NCI-H146 treated with DMSO at 0.1 percent for 48 hours (cell line): ENCODE measurements around the gene FHIP1B.
A peak's percentile ranks its signal among the peaks of the same experiment; 100 is the strongest.
"Not testable (repeated sequence)": the region's sequence is repeated elsewhere in the genome, so short reads cannot be mapped to it uniquely, and the experiment has no call there.

ENCODE experiments used
- DNase-seq: peaks from one replicate; lab custom pipeline; 2025; ENCODE audit not compliant: unreplicated experiment; lab: John Stamatoyannopoulos, UW

Gene FHIP1B

DNA sequence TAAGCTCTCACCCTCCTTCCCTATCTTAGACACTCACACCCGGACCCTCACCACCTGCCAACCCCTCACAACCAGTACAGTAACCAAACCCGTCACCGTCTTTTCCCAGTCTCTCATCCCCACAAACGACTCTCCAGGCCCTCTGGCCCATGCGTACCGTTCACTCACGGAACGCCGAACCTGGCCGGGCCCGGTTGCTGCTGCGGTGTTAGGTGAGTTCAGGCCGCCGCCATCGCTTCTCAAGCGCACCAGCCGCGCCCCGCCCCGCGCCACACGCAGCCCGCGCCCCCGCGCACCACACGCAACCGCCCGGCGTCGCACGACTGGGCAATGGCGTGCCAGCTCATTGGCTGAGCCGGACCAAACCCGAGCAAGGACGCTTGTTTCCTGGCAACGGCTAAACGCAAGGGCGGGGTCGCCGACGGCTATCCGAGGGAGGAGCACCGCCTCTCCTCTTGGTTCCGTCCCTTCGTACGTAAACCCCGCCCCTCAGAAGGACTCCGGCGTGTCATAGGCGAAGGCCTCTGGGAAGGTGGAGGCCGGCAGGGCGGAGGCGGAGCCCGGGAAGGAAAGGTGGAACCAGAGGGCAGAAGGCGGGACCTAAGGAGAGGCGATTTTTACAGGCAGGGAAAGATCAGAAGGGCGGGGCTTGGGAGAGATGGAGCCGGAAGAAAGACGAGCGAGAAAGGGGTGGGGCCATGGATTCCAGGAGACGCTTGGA is at the start of gene FHIP1B:
Gene FHIP1B, minus strand, starts transcription at position 250 of the 721 bp plus-strand sequence. CDS start 10,120 bp downstream, outside the sequence.
- peak; percentile 100 for DNase-seq

- no peak for DNase-seq
Observed at GRCh38 chr11:6283453-6284023, 49.1 kb upstream of the FHIP1B start.

- not testable (repeated sequence) for DNase-seq
Observed at GRCh38 chr11:6280809-6281208, 46.4 kb upstream of the FHIP1B start.

DNA sequence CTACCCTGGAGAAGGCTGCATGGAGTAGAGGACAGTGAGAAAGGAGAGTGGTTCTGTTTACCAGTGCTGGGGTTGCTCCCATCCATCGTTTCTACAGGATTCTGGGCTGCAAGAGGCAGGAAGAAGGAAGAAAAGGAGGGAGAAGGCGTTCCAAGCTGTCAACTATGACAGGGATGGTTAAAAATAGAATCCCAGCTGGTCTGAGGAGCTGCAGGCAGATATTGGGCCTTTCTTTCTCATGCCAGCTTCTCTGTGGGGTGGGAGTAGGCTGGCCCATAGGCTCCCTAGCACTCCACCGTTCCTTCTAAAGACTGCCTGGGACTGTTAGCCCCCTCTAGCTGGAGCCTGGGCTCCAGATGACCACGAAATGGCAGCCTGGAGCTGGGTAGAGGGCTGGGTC is 38.8 kb upstream of the FHIP1B start:
- DNase-seq = no peak

DNA sequence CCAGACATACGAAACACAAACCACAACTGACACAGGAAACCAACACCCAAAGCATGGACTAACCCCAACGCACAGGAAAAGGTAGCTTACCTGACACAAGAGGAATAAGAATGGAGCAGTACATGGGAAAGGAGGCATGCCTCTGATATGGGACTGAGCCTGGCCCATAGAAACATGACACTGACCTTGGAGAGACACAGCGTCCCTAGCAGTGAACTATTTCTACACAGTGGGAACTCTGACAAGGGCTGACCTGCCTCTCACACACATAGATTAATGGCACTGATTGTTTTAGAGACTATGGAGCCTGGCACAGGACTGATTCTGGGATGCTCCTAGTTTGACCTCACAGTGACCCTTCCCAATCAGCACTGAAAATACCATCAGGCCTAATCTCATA is 37.2 kb upstream of the FHIP1B start:
- no peak for DNase-seq

DNA sequence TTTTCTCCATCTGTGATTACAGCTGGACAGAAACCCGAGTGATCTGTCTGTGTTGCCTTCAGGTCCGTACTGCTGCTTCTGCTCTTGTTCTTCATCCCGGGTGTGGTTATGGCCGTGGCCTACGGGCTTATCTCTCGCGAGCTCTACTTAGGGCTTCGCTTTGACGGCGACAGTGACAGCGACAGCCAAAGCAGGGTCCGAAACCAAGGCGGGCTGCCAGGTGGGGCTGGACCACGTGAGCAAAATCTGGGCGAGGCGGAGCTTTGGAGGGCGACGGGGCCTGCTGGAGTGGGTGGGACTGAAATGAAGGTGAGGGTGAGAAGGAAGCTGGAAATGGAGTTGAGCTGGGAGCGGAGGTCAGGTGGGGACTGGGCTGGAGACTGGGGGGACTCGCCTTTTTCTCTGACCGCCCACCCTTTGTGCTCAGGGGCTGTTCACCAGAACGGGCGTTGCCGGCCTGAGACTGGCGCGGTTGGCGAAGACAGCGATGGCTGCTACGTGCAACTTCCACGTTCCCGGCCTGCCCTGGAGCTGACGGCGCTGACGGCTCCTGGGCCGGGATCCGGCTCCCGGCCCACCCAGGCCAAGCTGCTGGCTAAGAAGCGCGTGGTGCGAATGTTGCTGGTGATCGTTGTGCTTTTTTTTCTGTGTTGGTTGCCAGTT is 36.3 kb upstream of the FHIP1B start:
- DNase-seq = no peak

DNA sequence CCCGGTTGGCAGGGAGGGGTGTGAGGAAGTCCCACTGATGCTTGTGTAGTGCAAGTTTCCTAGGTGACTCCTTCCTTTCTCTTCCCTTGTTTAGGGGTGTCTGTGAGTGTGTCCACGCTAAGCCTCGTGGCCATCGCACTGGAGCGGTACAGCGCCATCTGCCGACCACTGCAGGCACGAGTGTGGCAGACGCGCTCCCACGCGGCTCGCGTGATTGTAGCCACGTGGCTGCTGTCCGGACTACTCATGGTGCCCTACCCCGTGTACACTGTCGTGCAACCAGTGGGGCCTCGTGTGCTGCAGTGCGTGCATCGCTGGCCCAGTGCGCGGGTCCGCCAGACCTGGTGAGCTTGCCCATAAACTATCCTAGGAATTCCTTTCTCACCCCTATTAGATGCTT is 35.6 kb upstream of the FHIP1B start:
- no peak for DNase-seq

GRCh38 chr11:6268820-6269219 is 34.4 kb upstream of the FHIP1B start:
- DNase-seq = no peak

DNA sequence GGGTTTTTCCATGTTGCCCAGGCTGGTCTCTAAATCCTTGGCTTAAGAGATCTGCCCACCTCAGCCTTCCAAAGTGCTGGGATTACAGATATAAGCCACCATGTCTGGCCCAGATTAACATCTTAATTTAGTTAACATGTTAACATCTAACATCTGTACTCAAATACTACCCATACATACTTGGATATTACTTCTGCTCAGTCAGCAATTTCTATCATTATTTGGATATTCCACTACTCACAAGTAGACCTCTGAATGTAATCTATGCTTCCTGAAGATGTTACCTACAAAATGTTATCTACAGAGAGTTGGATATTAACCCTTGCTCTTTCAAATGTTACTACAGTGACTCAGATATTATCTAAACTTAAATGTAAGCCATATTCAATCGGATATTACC is 29.2 kb upstream of the FHIP1B start:
- DNase-seq = no peak

DNA sequence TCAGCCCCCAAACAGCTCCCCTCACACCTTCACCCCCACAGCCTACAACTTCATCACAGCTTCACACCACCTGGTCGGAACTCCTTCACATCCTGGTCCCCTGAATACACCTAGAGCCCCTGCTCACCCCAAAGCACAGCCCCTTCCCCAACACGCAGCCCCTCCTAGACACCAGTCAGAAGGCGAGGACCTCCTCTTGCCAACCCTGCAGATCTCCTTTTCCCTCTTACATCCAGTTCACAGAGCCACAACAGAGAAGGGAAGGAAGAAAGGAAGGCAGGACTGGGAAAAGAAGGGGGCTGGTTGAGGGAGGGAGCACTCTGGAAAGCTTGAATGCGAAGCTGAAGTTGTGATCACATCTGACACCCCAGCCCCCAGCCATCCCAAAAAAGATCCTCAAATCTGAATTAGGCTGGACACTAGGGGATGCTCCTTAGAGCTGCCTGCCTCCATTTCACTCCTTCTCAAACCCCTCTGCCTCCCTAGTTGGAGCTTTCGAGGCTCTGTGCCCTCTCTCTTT is 25.8 kb upstream of the FHIP1B start:
- peak; percentile 2 for DNase-seq

DNA sequence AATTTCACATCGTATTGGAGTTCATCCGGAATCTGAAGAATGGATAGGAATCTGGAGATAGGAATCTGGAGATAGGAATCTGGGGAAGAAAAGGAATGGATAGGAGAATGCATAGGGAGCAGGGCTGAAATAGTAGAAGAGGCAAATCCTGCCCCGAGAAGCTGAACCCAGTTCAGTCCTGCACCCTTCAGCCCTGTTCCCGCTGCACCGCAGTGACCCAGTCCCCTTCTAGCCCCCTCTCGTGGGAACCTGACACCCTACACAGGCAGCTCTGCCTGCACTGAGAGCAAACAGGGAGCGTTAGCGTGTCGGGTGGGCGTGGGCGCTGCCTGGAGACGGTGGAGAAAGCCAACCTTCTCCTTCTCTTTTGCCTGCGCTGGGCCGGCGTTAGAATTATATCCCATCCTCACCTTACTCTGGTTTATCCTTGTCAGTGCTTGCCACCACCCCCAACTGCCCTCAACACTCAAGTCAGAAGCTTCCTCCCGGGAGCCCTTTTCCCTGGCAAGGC is 24.2 kb upstream of the FHIP1B start:
- DNase-seq = peak; percentile 44

DNA sequence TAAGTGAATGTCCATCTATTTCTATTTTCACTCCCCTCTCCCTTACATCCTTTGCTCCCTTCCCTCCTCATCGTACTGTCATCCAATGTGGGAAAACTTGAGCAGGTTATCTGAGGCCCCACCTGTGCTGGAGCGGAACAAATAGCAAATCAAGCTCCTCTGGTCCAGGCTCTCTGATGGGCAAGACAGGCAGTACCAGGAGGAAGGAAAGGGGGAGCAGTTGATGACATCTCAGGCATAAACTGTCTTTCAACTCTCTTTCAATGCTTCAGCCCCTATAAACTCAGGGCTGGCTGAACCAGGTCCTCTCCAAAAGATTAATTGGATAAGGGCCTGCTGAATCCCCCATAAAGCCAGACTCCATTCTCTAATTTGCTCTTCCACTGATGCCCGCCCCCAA is 23.7 kb upstream of the FHIP1B start:
- DNase-seq = no peak

DNA sequence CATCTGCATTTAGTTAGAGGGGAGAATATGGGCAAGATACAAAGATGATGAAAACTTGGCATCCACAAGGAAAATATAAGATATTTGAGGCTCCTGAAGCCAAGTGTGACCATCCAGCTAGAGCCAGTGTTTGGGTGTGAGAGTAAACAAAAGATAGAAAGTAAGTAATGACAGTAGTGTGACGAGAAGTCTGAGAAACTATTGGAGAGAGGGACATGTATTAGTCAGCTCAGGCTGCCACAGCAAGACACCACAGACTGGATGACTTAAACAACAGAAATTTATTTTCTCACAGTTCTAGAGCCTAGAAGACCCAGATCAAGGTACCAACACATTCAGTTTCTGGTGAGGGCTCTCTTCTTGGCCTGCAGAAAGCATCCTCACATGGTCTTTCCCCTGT is 18.8 kb upstream of the FHIP1B start:
- DNase-seq = no peak

DNA sequence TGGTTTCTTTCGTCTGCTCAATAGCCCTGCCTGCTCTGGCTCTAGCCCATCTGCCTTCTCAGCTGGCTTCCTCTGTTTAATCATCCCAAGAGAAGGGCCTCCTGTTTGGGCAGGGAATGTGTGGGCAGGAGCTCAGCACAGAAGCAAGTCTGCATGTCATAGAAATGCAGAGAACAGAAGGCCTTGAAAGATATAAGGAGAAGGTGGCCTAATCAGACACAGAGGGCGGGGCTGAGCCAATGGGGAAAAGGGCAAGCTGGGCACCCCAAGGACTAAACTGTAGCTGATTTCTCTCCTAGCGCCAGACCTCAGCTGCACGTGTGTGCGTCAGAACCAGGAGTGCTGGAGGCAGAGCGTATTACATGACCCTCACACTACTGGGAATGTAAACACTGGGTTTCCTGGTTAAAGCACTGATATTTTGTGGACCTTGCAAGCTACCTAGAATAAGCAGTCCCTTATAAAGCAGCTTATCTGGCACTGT is 17.6 kb upstream of the FHIP1B start:
- no peak for DNase-seq

DNA sequence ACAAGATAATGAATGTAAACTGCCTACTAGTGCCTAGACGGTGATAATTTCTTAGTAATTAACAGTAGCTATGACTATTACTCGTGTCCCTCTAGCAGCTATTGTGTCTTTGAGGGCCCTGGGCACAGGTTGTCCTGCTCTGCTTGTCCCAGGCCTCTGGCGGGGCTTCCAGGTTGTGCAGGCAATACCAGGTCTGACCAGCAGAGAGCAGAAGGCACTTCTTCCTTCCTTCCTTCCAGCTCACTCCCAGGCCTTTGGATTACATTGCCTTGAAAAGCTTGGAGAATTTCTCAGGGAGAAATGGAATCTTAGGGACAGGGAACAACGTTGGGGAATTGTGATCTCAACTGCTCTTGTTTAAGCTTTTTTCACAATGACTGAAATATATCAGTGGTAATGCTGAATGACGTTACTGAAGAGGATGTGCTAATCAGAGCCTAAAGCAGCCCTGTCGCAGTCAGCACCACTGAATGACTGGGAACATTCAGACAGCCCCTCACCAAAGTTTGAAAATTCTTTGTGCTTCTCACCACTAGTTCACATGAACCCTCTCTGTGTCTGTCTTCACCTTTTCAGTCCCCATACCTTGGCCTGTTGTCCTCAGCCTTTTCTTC is 16.8 kb upstream of the FHIP1B start:
- peak; percentile 46 for DNase-seq

DNA sequence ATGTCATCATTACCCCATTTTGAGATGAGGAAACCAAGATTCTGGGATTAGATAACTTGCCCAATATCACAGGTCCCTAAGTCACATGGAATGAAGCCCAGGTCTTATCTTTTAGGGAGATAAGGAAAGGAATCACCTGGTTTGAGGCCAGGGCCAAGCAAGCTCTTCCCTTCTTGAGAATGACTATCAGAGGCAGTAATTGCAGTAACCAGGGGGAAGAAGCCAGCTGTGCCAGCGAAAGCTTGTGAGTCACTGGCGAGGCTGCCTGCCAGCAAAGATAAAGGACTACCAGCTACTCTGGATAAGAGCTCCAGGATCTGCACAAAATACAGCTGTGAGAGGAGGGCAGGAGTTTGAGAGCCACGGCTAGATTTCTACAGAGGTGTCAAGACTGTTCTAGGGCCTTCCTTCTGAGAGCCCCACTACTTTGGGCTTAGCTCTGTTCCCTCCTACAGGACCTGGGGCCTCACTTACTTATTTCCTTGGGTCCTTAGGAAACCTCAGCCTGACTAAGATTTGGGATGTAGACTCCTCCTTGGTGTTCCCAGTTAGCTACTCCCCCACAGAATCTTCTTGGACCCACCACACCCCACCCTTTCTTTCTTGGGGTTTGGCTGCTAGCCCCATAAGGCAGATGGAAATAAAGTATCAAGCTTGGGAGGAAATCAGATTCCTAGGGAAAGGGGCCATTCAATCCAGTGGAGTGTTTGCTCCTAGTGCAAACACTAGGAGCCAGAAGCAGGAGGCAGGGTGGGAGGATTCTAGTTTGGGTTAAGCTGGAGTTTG is 15.5 kb upstream of the FHIP1B start:
- DNase-seq = no peak

GRCh38 chr11:6248897-6249296 is 14.5 kb upstream of the FHIP1B start:
- DNase-seq = not testable (repeated sequence)

DNA sequence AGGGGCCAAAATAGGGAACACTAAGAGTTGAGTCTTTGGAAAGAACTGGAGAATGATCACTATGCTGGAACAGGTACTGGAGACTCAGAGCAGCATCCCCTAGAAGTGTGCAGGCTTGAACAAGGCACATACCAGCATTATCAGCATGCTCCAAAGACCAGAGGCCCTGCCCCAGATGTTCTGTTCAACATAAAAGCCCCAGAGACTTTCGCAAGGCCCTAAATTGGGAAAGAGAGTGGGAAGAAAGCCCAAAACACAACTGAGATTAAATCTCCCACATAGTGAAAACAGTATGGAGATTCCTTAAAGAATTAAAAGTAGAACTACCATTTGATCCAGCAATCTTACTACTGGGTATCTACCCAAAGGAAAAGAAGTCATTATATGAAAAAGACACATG is 13.8 kb upstream of the FHIP1B start:
- DNase-seq = no peak

DNA sequence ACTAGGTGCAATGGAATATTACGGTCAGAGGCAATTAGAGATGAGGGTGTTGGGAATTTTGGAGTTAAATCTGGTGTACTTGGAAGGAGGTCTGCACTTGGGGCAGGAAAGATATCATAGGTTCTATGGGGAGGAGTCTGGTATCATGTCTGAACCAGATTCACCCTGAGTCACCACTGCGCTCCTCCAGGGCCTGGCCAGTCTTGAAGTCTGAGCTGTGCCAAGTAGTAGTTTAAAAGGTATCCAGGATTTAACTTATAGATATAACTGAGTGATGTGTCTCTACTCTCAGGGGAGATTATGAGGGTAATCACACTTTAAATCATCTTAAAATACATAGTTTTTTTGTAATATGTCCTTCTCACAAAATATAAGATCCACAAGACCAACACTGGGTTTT is 11.1 kb upstream of the FHIP1B start:
- DNase-seq = no peak

DNA sequence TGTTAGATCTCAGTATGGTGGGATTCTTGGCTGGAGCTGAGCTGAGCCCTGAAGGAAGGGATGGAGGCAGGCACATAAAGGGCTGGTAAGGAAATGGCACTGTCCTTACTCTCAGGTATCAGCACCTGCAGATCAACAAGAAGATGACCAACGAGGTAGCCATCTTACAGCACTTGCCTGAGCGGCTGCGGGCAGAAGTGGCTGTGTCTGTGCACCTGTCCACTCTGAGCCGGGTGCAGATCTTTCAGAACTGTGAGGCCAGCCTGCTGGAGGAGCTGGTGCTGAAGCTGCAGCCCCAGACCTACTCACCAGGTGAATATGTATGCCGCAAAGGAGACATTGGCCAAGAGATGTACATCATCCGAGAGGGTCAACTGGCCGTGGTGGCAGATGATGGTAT is 6.9 kb upstream of the FHIP1B start:
- DNase-seq = no peak

DNA sequence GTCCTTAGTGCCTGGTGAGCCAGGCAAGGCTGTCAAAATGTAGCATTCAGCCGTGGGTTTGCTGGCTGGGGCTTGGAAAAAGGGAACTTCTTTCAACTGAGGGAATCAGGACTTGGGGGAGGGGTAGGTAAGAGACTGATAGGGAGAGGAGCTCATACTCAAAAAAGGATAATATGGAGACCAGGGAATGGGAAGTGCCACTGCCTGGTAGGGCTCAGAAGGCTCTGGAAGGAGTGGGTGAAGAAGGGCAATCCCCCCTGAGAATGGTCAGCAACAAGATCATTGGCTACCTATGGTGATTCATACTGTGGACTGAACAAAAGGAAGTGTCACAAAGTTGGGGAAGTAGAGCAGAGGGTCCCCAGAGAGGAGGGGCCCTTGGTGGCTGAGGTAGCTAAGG is 6.3 kb upstream of the FHIP1B start:
- DNase-seq = no peak
